Epithelial cell of esophagus (primary cell): Measurements from ENCODE around the gene MCFD2.
A peak's percentile ranks its signal among the peaks of the same experiment; 100 is the strongest.

Source experiments
- DNase-seq: peaks from one replicate; pipeline ENCODE4 v3.0.0; 2010; ENCODE audit warnings: low read depth
- H3K4me3 ChIP-seq: 2 replicates; pipeline ENCODE4 v1.5.1; 2011; ENCODE audit warnings: mild to moderate bottlenecking, low read length, control low read depth
- CTCF ChIP-seq: IDR thresholded peaks from 2 replicates; pipeline ENCODE4 v1.5.1; 2011; ENCODE audit warnings: low read depth, mild to moderate bottlenecking, low read length, control low read depth, inconsistent platforms; ENCODE audit not compliant: insufficient read depth; ENCODE audit errors: missing control alignments

Gene MCFD2

GRCh38 chr2:46937471-46937901 lies 21.9 kb upstream of the MCFD2 start:
- TF ChIP-seq CTCF, result peak; percentile 47
- no peak for DNase-seq

GRCh38 chr2:46936566-46936965 lies 21.0 kb upstream of the MCFD2 start:
- DNase-seq, result no peak
- no peak for TF ChIP-seq CTCF
- no peak overlapping the region for H3K4me3 ChIP-seq

More at GRCh38 chr2:46937471-46937901, 21.9 kb upstream of the MCFD2 start:
- no peak overlapping the region for H3K4me3 ChIP-seq

DNA sequence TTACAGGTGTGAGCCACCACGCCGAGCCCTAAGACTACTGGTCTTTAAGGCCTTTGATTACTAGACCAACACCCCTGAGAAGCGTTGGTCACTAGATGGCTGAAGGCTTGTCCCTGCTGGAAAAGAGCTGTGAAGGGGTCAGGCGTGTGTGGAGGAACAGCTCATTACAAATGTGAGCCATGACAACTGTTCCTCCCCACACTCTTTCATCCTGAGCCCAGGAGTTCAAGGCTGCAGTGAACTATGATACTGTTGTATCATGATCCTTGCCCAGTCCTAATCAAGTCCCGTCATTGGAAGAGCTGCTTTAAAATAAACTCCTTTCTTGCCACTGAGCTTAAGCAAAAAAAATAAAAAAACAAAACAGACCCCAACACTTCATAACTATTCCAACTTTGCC lies 19.5 kb upstream of the MCFD2 start:
- DNase-seq, result no peak
- no peak for TF ChIP-seq CTCF
- no peak overlapping the region for H3K4me3 ChIP-seq

GRCh38 chr2:46929612-46930011 lies 14.0 kb upstream of the MCFD2 start:
- no peak for DNase-seq
- H3K4me3 ChIP-seq, result no peak overlapping the region
- TF ChIP-seq CTCF, result no peak

- no peak for TF ChIP-seq CTCF
- H3K4me3 ChIP-seq, result no peak overlapping the region
- no peak for DNase-seq
Observed at GRCh38 chr2:46926863-46927262, 11.3 kb upstream of the MCFD2 start.

DNA sequence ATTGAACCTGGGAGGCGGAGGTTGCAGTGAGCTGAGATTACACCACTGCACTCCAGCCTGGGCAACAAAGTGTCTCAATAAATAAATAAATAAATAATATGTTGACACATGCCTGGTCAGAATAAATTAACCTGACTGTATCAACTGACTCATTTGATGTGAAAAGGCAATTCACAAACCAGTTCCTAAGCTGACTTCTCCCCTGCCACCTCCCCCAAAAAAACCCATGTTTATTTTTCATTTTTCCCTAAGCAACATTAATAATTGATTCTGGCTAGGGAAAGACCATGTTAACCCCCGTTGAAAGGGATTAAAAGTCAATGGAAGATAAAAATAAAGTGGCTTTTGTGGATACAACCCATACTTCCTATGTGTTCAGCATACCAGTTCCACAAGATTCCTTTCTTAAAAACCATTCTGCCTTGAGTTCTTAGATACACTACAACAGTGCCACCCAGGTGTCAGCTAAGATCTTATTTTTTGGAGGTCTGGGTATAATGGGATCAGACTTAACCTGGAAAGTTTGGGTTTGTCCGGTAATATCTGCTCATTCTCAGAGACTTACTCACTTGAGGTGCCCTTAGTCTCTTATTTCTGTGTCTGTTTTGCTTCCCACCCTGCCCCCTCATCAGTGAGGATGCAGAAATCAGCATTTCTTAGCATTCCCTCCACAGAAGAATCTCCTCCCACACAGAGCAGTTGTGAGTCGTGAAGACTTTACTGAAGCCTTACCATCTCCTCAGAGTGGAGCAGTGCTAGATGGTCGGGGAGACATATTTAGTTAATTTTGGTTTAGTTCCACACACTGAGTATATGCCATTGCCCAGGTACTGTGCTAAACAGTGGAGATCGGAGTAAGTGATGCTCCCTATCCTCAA lies 10.1 kb upstream of the MCFD2 start:
- peak; percentile 73 for DNase-seq
- no peak overlapping the region for H3K4me3 ChIP-seq
- no peak for TF ChIP-seq CTCF

- no peak for DNase-seq
- TF ChIP-seq CTCF, result no peak
- no peak overlapping the region for H3K4me3 ChIP-seq
Observed at GRCh38 chr2:46924608-46925007, 9.0 kb upstream of the MCFD2 start.
